NCI-H446 treated with DMSO at 0.1 percent for 48 hours (cell line): ENCODE data around the gene SLC30A7.
A peak's percentile ranks its signal among the peaks of the same experiment; 100 is the strongest.
"Not testable (repeated sequence)": the region's sequence is repeated elsewhere in the genome, so short reads cannot be mapped to it uniquely, and the experiment has no call there.

ENCODE experiments used
- DNase-seq: peaks from one replicate; lab custom pipeline; 2025; lab: John Stamatoyannopoulos, UW

Gene SLC30A7, protein sequence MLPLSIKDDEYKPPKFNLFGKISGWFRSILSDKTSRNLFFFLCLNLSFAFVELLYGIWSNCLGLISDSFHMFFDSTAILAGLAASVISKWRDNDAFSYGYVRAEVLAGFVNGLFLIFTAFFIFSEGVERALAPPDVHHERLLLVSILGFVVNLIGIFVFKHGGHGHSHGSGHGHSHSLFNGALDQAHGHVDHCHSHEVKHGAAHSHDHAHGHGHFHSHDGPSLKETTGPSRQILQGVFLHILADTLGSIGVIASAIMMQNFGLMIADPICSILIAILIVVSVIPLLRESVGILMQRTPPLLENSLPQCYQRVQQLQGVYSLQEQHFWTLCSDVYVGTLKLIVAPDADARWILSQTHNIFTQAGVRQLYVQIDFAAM

DNA sequence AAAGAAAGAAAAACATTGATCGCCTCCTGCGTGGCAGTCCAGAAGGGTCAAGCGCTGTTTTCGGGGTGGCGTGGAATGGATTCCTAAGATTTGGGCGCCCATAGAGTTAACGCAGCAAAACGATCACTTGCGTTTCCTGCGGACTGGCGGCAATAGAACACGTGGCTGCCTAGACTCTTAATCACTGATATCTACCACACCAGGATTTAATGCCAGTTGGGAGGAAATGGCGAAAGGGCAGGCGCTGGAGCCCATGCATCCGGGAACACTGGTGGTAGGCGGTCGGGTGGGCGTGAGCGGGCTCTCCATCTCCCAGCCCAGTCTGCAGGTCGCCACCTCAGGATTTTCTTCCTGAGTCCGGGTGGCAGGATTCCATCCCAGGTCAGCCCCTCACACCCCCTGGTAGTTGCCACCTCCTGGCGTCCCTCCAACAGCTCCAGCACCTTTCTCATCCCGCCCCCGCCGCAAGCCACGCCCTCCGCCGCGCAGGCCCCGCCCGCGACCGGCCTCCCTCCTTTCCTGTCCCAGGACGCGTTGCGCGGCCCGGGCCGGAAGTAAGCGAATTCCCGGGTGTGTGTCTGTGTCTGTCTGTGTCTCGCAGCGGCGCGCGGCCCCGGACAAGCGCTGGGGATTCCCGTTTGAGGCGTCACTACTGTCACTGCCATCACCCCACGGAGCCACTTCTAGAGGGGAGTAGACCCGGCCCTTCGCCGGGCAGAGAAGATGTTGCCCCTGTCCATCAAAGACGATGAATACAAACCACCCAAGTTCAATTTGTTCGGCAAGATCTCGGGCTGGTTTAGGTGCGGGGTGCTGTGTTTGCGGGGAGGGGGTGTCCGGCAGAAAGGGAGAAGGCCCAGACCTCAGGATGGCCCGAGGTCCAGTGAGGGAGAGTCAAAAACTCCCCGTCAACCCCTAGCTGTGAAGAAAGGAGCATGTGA, at the start of gene SLC30A7:
SLC30A7 (plus strand) TSS at position 551 of the 941 bp plus-strand sequence; CDS start at position 724, 173 bp downstream.
- peak; percentile 86 for DNase-seq

DNA sequence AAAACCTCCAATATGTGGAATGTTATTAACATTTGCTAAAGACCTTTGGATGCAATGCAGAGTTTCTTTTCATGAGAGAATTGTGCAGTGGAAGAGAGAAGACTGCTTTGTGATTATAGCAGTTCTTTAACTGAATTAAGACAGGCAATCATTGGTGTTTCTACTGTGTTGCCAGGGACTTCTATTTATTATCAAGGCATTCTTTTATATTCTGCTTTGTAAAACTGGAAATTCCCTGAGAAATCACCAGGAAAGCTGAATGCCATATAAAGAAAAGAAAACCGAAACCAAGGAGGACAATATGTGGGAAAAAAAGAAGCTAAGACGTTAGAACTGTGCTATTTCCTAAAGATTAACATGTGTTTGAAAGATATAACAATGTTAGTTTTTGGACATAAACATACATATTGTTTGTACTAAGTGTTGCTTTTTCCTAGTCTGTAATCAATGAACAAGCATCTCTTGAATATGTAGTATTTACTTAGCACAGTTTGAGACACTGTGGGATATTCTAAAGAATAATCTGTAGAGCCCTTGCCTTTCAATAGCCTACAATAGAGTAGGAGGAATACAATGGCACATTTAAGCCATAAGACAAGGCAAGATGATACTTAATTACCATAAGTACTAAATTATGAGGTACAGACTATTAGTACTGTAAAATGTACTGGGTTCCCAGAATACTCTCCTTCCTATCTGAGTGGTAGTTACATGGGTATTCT, 48.4 kb upstream of the SLC30A7 start:
- DNase-seq, result no peak

DNA sequence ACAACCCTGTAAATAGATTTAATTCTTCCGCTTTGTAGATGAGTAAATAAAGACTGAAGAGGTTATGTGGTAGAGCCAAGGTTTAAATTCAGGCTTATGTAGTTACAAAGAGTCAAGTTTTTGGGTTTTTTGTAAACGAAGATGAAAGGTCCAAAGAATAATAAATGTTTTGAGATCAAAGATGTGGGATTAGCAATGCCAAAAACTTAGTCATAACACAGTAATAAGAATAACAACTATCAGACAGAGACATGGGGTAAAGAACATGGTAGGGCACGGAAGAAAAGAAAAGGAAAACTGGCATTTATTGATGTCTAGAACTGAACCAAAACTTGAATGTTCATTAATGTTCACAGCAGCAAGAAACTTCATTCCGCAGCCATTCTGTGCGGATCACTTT, 44.2 kb upstream of the SLC30A7 start:
- no peak for DNase-seq

DNA sequence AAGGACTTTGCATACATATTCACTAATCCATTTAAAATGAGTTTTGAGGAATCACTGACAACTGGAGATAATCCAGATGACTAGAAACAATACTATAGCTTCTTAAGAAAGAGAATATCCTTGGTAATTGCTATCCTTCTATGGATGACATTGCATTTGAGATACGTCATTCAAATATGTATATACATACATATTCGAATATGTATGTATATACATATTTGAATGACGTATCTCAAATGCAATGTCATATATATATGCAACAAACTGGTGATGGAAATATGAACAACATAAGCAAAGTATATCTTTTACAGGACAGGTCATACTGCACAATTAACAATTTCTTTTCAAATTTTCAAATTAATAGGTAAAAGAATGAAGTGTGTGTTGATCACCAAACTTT, 42.9 kb upstream of the SLC30A7 start:
- DNase-seq, result no peak

DNA sequence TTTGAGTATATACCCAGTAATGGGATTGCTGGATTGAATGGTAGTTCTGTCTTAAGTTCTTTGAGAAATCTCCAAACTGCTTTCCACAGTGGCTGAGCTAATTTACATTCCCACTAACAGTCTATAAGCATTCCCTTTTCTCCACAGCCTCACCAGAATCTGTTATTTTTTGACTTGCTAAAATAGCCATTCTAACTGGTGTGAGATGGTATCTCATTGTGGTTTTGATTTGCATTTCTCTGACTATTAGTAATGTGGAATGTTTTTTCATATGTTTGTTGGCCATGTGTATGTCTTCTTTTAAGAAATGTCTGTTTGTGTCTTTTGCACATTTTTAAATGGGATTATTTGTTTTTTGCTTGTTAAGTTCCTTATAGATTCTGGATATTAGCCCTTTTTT, 40.8 kb upstream of the SLC30A7 start:
- not testable (repeated sequence) for DNase-seq

DNA sequence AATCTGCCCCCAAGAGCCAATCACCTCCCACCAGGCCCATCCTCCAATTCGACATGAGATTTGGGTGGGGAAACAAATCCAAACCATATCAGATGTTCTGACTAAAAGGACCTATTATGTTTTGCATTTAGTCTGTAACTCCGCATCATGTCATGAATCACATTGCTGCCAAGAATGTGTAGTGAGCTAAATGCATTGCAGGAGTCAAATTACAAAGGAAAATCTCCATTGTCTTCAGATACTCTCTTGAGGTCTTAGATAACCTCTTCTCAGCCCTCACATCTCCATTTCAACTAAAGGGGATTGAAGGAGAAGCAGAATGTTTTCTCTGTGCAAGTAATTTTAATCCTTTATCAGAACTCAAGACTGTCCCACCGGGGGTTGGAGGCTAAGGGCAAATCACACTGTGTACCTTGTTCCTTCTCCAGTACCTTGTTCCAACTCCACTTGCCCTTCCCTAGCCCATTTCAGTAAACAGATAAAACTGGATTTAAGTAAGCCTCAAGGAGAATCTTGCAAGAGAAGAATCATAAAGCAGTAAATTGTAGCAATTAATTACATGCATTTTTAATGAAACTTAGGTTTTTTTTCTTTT, 35.4 kb upstream of the SLC30A7 start:
- DNase-seq, result no peak

DNA sequence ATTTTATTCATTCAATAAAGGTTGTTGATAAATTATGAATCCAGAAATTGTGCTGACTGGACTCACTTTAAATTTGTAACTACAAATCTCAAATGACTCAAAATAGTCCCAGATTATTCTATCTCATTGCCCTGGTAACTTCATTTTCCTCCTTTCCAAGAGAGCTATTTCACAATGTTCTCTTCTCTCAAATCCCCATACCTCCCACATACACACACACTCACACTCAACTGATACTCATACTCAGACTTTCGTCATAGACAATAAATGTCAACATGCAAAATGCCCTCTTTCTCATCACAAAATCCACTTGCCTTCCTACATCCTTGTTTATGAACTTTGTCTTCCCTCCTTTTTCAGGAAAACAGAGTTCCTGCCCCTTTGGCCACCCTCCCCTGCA, 34.5 kb upstream of the SLC30A7 start:
- DNase-seq, result no peak

DNA sequence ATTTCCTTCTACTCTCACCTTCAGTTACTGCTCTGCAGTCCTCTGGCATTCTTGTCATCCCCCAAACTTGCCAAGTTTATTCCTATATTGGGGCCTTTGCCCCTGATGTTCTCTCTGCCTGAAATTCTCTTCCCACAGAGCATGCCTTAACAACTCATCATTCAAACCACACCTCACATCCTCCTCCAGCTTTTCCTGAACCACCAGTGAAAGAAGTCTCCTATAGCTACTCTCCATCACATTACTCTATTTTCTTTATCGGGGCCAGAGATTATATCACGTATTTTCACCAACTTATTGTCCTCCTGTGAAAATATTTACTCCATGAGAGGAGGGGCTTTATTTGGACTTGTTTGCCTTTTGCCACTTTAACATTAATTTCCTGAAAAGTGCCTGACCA, 33.3 kb upstream of the SLC30A7 start:
- DNase-seq, result no peak

DNA sequence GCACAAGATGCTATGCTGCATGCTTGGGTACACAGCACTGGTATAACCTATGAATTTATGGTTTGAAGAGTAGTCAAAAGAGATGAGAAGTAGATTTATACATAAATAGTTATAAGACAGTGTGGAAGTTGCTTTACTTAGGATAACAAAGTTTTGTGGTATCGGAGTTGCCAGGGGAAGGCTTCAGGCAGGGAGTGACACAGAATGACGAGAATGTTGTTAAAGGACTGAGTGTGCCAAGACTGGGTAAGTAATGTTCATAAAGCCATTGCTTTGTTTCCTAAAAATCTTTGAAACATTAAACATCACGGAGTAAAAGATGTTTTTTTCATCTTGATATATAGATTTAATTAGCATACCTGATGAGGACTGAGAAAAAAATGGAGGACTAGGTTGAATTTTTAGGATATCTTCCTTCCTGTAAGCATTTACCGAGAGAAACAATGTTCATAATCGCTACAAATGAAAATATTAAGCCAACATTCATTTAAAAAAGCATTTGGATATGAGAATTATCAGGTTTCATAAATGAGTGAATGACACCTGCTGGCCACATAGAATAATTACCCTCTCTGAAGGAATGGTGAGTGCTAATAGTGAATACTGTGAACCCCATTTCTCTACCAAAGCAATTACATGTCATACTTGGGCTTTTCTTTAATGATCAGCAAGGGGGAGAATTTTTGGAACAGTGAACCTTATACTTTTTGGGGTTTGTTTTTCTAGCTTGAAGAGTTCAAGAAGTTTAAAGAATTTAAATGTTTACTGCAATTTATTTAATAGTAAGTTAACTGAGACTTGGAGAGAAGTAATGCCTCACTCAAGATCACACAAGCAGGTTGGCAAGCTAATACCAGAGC, 29.6 kb upstream of the SLC30A7 start:
- DNase-seq, result peak; percentile 13

DNA sequence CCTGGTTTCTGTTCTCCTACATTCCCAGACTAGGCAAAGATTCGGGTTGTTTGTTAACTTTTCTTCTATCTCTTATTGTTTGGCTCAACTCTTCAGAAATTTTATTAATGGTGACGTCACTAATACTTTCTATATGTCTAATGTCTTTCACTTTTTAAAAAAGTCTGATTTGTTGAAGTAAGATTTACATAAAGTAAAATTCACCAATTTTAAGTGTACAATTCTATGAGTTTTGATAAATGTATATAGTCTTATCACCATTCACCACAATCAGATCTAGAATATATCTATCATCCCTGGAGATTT, 29.0 kb upstream of the SLC30A7 start:
- DNase-seq, result no peak

DNA sequence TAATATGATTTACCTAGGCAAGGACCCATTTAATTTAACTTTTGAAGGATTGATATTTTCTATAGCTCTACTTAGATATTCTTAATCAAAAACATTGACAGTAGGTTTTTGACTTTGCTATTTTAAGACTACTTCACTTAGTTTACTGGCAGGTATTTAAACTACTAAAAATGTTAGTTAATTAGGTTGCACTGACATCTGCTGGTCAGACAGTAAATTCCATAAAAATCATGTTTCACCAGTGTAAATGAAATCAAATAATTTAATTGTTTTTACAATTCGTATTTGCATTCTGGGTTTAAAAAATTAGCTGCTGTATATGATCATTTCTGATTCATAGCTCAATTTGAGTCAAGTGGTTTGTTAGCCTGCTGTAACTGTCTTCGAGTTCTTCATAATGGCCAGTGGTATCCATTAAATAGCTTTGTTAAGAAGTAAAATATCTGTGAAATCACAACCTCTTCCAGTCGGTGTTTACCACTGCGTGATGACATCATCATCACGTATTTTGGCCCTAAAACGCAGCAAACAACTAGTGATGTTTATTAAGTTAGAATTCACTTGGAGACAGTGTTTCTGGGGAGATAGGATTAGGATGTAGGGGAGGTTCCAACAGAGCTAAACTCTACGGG, 27.4 kb upstream of the SLC30A7 start:
- peak; percentile 16 for DNase-seq

DNA sequence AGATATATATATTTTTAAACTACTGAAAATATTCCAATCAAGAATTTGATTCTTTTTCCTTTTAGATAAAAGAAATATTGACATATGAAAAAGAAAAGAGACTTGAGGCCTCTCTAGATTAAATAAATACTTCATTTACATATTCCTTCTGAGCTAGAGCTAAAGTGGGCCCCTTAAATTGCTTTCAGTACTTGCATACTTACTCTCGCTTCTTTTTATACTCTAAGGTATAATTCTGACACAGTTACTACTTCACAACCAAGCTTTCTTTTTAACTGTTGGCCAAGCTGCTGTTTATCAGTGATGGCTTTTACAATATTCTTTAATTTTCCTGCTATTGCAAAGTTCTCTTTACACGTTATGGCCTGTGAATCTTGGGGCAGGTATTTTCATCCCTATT, 25.9 kb upstream of the SLC30A7 start:
- no peak for DNase-seq

DNA sequence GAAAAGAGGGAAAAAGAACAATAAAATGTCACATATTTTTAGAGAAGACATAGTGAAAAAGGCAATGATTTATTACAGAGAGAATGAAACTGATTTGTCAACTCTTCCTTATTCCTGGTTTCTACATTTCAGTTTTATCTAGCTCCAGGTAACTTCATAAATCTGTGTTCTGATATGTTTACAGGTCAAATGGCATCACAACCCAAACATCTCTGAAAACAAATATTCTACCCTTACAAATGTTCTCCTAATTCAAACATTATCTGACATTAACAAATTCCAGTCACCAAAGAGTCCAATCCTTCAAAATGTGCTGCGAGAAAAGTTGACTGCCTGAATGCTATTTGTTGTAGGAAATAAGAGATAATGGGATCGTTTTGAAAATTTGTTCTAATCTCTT, 21.5 kb upstream of the SLC30A7 start:
- DNase-seq, result no peak

DNA sequence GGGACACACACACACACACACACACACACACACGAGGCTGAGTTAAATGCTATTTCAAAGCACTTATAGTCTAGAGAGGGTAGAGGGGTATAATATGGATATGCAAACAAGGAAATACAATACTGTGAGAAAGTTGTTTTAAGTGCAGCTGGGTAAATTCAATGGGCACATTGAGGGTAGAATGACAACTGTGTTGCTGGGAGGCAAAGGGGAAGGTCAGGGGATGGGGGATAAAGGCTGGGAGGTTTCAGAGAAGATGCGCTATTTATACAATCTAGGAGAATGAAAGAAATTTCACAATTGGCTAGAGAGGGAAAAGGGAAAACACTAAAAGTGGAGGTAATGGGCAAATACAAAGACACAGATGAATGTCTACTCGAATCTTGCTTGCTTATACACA, 20.7 kb upstream of the SLC30A7 start:
- DNase-seq, result no peak

DNA sequence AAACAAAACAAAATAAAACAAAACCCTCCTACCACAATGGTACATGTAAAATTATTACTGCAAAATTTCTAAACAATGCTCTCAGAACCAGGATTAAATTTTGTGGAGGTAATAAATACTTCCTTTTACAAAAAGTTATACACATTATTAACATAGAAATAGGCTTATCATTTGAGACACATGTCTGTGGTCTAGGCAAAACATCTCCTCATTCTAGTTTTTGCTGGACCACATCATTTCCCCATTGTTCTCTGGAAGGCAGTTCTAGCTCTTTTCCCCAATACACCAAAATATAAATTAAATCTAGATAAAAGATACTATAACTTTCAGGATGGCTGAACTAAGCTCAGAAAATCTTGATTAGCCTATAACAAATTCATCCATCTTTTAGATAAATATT, 19.6 kb upstream of the SLC30A7 start:
- no peak for DNase-seq

DNA sequence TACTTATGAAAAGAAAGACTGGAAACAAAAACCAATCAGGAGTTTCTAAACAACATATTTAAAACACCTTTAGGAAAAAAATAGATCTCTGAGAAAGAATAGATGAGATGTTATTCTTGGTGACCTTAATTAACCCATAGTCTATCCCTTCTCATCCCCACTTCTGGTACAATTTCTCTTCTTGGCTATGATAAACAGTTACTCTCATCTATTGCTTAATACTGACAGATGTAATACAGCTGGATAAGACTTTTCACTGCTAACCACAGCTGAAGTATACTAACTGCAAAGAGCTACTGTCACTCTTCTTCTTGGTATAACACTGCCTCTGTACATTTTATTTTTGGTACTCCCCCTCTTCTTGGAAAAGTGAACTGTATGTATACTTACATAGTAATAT, 16.5 kb upstream of the SLC30A7 start:
- DNase-seq, result no peak

DNA sequence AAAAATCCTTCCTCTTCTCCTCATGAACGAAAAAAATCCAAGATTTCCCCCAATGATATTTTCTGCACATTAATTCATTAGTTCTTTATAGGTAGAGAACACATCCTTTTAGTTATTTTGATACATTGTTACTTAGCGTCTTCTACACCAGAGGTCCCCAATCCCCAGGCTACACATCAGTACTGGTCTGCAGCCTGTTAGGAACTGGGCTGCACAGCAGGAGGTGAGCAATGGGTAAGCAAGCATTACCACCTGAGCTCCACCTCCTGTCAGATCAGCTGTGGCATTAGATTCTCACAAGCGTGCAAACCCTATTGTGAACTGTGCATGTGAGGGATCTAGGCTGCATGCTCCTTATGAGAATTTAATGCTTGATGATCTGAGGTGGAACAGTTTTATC, 14.2 kb upstream of the SLC30A7 start:
- no peak for DNase-seq

DNA sequence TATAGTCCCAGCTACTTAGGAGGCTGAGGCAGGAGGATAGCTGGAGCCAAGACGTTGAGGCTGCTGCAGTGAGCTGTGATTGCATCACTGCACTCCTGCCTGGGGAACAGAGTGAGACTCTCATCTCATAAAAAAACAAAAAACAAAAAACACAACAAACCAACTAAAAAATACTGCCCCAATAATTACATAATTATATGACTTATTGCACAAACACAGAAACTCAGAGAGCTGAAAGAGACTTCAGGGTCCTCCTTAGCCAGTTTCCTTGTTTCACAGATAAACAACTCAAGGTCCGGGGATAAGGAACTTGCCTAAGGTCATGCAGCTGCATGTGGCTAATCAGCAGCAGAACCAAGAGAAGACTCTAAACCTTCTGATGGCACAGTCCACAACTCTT, 13.2 kb upstream of the SLC30A7 start:
- no peak for DNase-seq

DNA sequence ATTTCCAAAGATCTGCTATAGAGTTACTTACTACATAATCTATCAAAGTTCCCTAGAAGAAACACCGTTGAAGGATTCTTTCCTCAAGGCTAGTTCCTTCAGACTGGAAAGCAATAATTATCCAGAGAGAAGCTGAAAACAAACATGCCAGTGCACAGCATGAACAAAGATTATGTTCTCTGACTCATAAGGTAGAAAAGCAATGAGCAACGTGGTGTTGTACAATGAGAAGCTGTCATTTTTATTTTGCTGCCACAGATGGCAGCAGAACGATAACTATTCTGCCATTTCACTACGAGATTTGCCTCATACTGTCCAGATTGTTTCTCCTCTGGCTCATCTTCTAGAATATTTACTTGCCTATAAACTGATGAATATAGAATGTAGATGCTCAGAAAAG, 11.9 kb upstream of the SLC30A7 start:
- peak; percentile 41 for DNase-seq

DNA sequence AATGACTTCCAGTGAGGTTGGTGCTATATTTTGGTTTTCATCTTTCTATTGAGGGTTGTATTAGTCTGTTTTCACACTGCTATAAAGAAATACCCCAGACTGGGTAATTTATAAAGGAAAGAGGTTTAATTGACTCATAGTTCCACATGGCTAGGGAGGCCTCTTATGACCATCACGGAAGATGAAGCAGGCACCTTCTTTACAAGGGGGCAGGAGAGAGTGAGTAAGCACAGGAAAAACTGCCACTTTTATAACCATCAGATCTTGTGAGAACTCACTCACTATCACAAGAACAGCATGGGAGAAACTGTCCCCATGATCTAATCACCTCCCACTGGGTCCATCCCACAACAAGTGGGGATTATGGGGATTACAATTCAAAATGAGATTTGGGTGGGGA, 6.9 kb upstream of the SLC30A7 start:
- not testable (repeated sequence) for DNase-seq
